ENCODE results near the gene COPS4.
"Not testable (repeated sequence)": the region's sequence is repeated elsewhere in the genome, so short reads cannot be mapped to it uniquely, and the experiment has no call there.

The COPS4 gene

GRCh38 chr4:83029688-83030087, 5.3 kb upstream of the COPS4 start:
- Histone ChIP-seq H3K4me1 (ENCODE audit: control insufficient read depth, insufficient read depth, low read length) (no peaks in the 10 kb centered on the region), H3K36me3 (ENCODE audit: control insufficient read depth, insufficient read depth, low read length) (no peaks in the 10 kb centered on the region), H3K9ac (ENCODE audit: low read depth, low read length) (no peak overlapping the region), H3K27me3 (ENCODE audit: control insufficient read depth, insufficient read depth, low read length) (peaks cover 4% of the 10 kb centered on the region), H3K9me3 (ENCODE audit: control insufficient read depth, insufficient read depth, low read length) (no peaks in the 10 kb centered on the region), H3K4me3 (ENCODE audit: low read depth, low read length) (no peak overlapping the region)

GRCh38 chr4:83036991-83037665, 2.1 kb downstream of the COPS4 start:
- H3K9me3 ChIP-seq (ENCODE audit: control insufficient read depth, insufficient read depth, low read length): no peaks in the 10 kb centered on the region
- H3K4me1 ChIP-seq (ENCODE audit: control insufficient read depth, insufficient read depth, low read length): peaks cover 2% of the 10 kb centered on the region
- H3K27me3 ChIP-seq (ENCODE audit: control insufficient read depth, insufficient read depth, low read length): no peaks in the 10 kb centered on the region
- no peak overlapping the region for H3K4me3 ChIP-seq (ENCODE audit: low read depth, low read length)
- no peaks in the 10 kb centered on the region for H3K36me3 ChIP-seq (ENCODE audit: control insufficient read depth, insufficient read depth, low read length)
- H3K9ac ChIP-seq (ENCODE audit: low read depth, low read length): no peak overlapping the region

GRCh38 chr4:83040269-83040668, 5.3 kb downstream of the COPS4 start:
- Histone ChIP-seq H3K36me3 (ENCODE audit: control insufficient read depth, insufficient read depth, low read length) (no peaks in the 10 kb centered on the region), H3K9ac (ENCODE audit: low read depth, low read length) (no peak overlapping the region), H3K9me3 (ENCODE audit: control insufficient read depth, insufficient read depth, low read length) (no peaks in the 10 kb centered on the region), H3K4me1 (ENCODE audit: control insufficient read depth, insufficient read depth, low read length) (peaks cover 2% of the 10 kb centered on the region), H3K27me3 (ENCODE audit: control insufficient read depth, insufficient read depth, low read length) (no peaks in the 10 kb centered on the region), H3K4me3 (ENCODE audit: low read depth, low read length) (no peak overlapping the region)

GRCh38 chr4:83043157-83043556, 8.2 kb downstream of the COPS4 start:
- not testable (repeated sequence) for H3K4me1 ChIP-seq (ENCODE audit: control insufficient read depth, insufficient read depth, low read length); H3K4me3 ChIP-seq (ENCODE audit: low read depth, low read length); H3K36me3 ChIP-seq (ENCODE audit: control insufficient read depth, insufficient read depth, low read length); H3K9ac ChIP-seq (ENCODE audit: low read depth, low read length); H3K27me3 ChIP-seq (ENCODE audit: control insufficient read depth, insufficient read depth, low read length); H3K9me3 ChIP-seq (ENCODE audit: control insufficient read depth, insufficient read depth, low read length)

GRCh38 chr4:83043801-83044407, 8.9 kb downstream of the COPS4 start:
- Histone ChIP-seq H3K27me3 (ENCODE audit: control insufficient read depth, insufficient read depth, low read length) (no peaks in the 10 kb centered on the region), H3K4me3 (ENCODE audit: low read depth, low read length) (no peak overlapping the region), H3K9me3 (ENCODE audit: control insufficient read depth, insufficient read depth, low read length) (no peaks in the 10 kb centered on the region), H3K4me1 (ENCODE audit: control insufficient read depth, insufficient read depth, low read length) (no peaks in the 10 kb centered on the region), H3K36me3 (ENCODE audit: control insufficient read depth, insufficient read depth, low read length) (no peaks in the 10 kb centered on the region), H3K9ac (ENCODE audit: low read depth, low read length) (no peak overlapping the region)

- Histone ChIP-seq H3K4me3 (ENCODE audit: low read depth, low read length) (no peak overlapping the region), H3K27me3 (ENCODE audit: control insufficient read depth, insufficient read depth, low read length) (no peaks in the 10 kb centered on the region), H3K9ac (ENCODE audit: low read depth, low read length) (no peak overlapping the region), H3K9me3 (ENCODE audit: control insufficient read depth, insufficient read depth, low read length) (no peaks in the 10 kb centered on the region), H3K4me1 (ENCODE audit: control insufficient read depth, insufficient read depth, low read length) (no peaks in the 10 kb centered on the region), H3K36me3 (ENCODE audit: control insufficient read depth, insufficient read depth, low read length) (peaks cover 6% of the 10 kb centered on the region)
Observed at GRCh38 chr4:83046693-83047473, 11.9 kb downstream of the COPS4 start.

- H3K27me3 ChIP-seq (ENCODE audit: control insufficient read depth, insufficient read depth, low read length); H3K9me3 ChIP-seq (ENCODE audit: control insufficient read depth, insufficient read depth, low read length); H3K4me3 ChIP-seq (ENCODE audit: low read depth, low read length); H3K4me1 ChIP-seq (ENCODE audit: control insufficient read depth, insufficient read depth, low read length); H3K36me3 ChIP-seq (ENCODE audit: control insufficient read depth, insufficient read depth, low read length); H3K9ac ChIP-seq (ENCODE audit: low read depth, low read length): not testable (repeated sequence)
Observed at GRCh38 chr4:83048781-83049180, 13.8 kb downstream of the COPS4 start.

- Histone ChIP-seq H3K9me3 (ENCODE audit: control insufficient read depth, insufficient read depth, low read length) (no peaks in the 10 kb centered on the region), H3K27me3 (ENCODE audit: control insufficient read depth, insufficient read depth, low read length) (no peaks in the 10 kb centered on the region), H3K4me3 (ENCODE audit: low read depth, low read length) (no peak overlapping the region), H3K4me1 (ENCODE audit: control insufficient read depth, insufficient read depth, low read length) (no peaks in the 10 kb centered on the region), H3K9ac (ENCODE audit: low read depth, low read length) (no peak overlapping the region), H3K36me3 (ENCODE audit: control insufficient read depth, insufficient read depth, low read length) (peaks cover 6% of the 10 kb centered on the region)
Observed at GRCh38 chr4:83054928-83055327, 19.9 kb downstream of the COPS4 start.

- Histone ChIP-seq H3K27me3 (ENCODE audit: control insufficient read depth, insufficient read depth, low read length) (no peaks in the 10 kb centered on the region), H3K4me1 (ENCODE audit: control insufficient read depth, insufficient read depth, low read length) (no peaks in the 10 kb centered on the region), H3K36me3 (ENCODE audit: control insufficient read depth, insufficient read depth, low read length) (no peaks in the 10 kb centered on the region), H3K9ac (ENCODE audit: low read depth, low read length) (no peak overlapping the region), H3K9me3 (ENCODE audit: control insufficient read depth, insufficient read depth, low read length) (no peaks in the 10 kb centered on the region), H3K4me3 (ENCODE audit: low read depth, low read length) (no peak overlapping the region)
Observed at GRCh38 chr4:83062739-83063138, 27.8 kb downstream of the COPS4 start.

- Histone ChIP-seq H3K4me1 (ENCODE audit: control insufficient read depth, insufficient read depth, low read length) (no peaks in the 10 kb centered on the region), H3K27me3 (ENCODE audit: control insufficient read depth, insufficient read depth, low read length) (no peaks in the 10 kb centered on the region), H3K36me3 (ENCODE audit: control insufficient read depth, insufficient read depth, low read length) (peaks cover 2% of the 10 kb centered on the region), H3K4me3 (ENCODE audit: low read depth, low read length) (no peak overlapping the region), H3K9ac (ENCODE audit: low read depth, low read length) (no peak overlapping the region), H3K9me3 (ENCODE audit: control insufficient read depth, insufficient read depth, low read length) (no peaks in the 10 kb centered on the region)
Observed at GRCh38 chr4:83065266-83065665, 30.3 kb downstream of the COPS4 start.

- Histone ChIP-seq H3K27me3 (ENCODE audit: control insufficient read depth, insufficient read depth, low read length) (no peaks in the 10 kb centered on the region), H3K9me3 (ENCODE audit: control insufficient read depth, insufficient read depth, low read length) (no peaks in the 10 kb centered on the region), H3K9ac (ENCODE audit: low read depth, low read length) (no peak overlapping the region), H3K36me3 (ENCODE audit: control insufficient read depth, insufficient read depth, low read length) (peaks cover 2% of the 10 kb centered on the region), H3K4me1 (ENCODE audit: control insufficient read depth, insufficient read depth, low read length) (no peaks in the 10 kb centered on the region), H3K4me3 (ENCODE audit: low read depth, low read length) (no peak overlapping the region)
Observed at GRCh38 chr4:83067058-83067639, 32.2 kb downstream of the COPS4 start.
